OCI-LY3 (cell line): Measurements from ENCODE around the gene ALKBH5.

Experiments used
- H2AFZ ChIP-seq: fragments of 200-600, 300-600 bp; shearing (Covaris generic); 2 replicates; pipeline ENCODE4 v1.6.0; 2014; ENCODE audit warnings: antibody characterized with exemption, low read depth, low read length
- H3K27ac ChIP-seq: fragments of 200-600, 300-600 bp; sonication (generic); 2 replicates; pipeline ENCODE4 v1.5.1; 2014; ENCODE audit warnings: mild to moderate bottlenecking, low read length, moderate library complexity, mixed read lengths
- H3K27me3 ChIP-seq: fragments of 200-600, 300-600 bp; sonication (generic); 2 replicates; pipeline ENCODE4 v1.6.1; 2014; ENCODE audit warnings: low read depth, low read length, mixed read lengths
- H3K36me3 ChIP-seq: fragments of 200-600, 300-600 bp; sonication (generic); replicated peaks from 2 replicates; pipeline ENCODE3; 2014; ENCODE audit warnings: low read depth, low read length, mixed read lengths
- H3K4me1 ChIP-seq: fragments of 300-600, 200-600 bp; sonication (generic); 2 replicates; pipeline ENCODE4 v1.6.1; 2014; ENCODE audit warnings: low read length, mixed read lengths
- H3K4me2 ChIP-seq: fragments of 200-600, 300-600 bp; sonication (generic); 2 replicates; pipeline ENCODE4 v1.6.1; 2014; ENCODE audit warnings: low read length, mixed read lengths
- H3K4me3 ChIP-seq: fragments of 300-600, 200-600 bp; sonication (generic); 2 replicates; pipeline ENCODE4 v1.5.1; 2014; ENCODE audit warnings: antibody characterized with exemption, mild to moderate bottlenecking, low read length, moderate library complexity
- H3K79me2 ChIP-seq: fragments of 300-600, 200-600 bp; shearing (Covaris generic); 2 replicates; pipeline ENCODE4 v1.6.1; 2014; ENCODE audit warnings: mild to moderate bottlenecking, low read length, mixed read lengths
- H3K9ac ChIP-seq: fragments of 300-600, 200-600 bp; shearing (Covaris generic); 2 replicates; pipeline ENCODE4 v1.6.0; 2014; ENCODE audit warnings: mild to moderate bottlenecking, low read length, moderate library complexity
- H3K9me3 ChIP-seq: fragments of 200-600, 300-600 bp; shearing (Covaris generic); 2 replicates; pipeline ENCODE4 v1.6.1; 2014; ENCODE audit warnings: low read length, mixed read lengths; ENCODE audit not compliant: insufficient read depth
- H4K20me1 ChIP-seq: fragments of 200-600, 300-600 bp; sonication (generic); 2 replicates; pipeline ENCODE4 v1.6.1; 2016; ENCODE audit warnings: low read length, mixed read lengths; ENCODE audit not compliant: insufficient read depth
- EZH2phosphoT487 ChIP-seq: fragments of 200-600 bp; shearing (Covaris generic); IDR thresholded peaks from 2 replicates; pipeline ENCODE4 v1.6.1; 2018; ENCODE audit warnings: antibody characterized with exemption, mixed run types, low read depth
- TF ChIP-seq, protein P1 (sequence below): fragments of 200-600, 300-600 bp; sonication (generic); IDR thresholded peaks from 2 replicates; pipeline ENCODE4 v1.5.1; 2014; ENCODE audit warnings: antibody characterized with exemption, low read length, low read depth

ALKBH5 gene

DNA sequence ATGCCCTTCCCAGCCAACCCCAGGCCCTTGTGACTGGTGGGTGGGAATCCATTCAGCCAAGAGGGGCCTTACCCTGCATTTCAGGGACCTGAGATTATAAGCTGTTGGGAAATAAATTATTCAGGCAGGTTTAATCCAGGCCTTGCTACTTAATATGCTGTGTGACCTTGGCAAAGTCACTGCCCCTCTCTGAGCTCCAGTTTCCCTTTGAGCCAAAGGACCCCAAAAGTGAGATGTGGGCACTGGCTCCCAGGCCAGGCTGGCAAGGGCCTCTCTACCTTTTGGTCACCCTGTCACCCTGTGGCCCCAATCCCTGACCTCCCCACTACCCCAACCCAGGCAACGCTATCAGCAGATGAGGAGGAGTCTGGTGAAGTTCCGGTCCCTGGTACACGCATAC, 41.2 kb upstream of the ALKBH5 start:
- H3K27ac ChIP-seq, result no peak overlapping the region

DNA sequence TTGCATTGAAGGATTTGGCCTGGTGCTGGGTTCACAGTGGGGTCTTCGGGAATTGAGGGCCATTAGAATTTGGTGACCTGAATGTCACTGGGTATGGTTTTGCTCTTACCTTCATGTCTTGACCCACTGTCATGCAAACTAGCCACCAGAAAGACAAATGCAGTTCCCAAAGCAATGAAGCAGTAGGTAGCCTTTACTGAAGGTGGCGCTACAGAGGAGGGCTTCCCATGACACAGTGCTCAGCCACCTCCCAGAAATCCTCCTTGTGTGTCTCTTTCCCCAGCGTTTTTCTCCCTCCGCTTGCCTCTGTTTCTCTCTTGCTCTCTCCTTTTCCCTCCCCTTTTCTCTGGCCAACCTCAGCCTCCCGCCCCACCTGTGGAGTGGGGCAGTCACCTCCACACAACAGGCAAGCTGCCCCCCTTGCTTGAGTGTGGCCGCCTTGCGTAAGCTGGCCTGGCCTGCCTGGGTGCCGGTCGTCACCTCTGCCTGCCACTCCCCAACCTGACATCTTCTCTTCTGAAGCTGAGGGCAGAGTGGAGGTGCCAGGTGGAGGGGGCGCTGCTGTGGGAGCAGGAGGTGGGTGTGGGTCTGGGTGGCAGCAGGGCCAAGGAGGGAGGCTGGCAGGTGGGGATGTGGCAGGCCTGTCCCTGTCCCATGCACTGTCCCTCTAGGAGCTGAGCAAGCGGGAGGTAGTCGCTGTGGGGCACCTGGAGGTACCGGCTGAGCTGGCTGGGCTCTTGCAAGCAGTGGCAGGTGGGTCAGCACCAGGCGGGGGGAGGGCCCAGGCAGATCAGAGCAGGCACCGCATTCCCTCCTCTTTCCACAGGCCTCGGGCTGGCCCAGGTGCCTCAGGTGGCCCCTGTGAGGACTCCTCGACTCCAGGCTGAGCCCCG, 40.3 kb upstream of the ALKBH5 start:
- Histone ChIP-seq H3K36me3 (no peaks in the 10 kb centered on the region), H3K9ac (no peak overlapping the region), H3K27me3 (no peaks in the 10 kb centered on the region), H2AFZ (no peak overlapping the region), H3K27ac (no peak overlapping the region), H3K4me1 (no peaks in the 10 kb centered on the region), H4K20me1 (no peaks in the 10 kb centered on the region), H3K79me2 (no peaks in the 10 kb centered on the region), H3K9me3 (no peaks in the 10 kb centered on the region), H3K4me3 (no peak overlapping the region), H3K4me2 (no peak overlapping the region)
- TF ChIP-seq, protein P1, sequence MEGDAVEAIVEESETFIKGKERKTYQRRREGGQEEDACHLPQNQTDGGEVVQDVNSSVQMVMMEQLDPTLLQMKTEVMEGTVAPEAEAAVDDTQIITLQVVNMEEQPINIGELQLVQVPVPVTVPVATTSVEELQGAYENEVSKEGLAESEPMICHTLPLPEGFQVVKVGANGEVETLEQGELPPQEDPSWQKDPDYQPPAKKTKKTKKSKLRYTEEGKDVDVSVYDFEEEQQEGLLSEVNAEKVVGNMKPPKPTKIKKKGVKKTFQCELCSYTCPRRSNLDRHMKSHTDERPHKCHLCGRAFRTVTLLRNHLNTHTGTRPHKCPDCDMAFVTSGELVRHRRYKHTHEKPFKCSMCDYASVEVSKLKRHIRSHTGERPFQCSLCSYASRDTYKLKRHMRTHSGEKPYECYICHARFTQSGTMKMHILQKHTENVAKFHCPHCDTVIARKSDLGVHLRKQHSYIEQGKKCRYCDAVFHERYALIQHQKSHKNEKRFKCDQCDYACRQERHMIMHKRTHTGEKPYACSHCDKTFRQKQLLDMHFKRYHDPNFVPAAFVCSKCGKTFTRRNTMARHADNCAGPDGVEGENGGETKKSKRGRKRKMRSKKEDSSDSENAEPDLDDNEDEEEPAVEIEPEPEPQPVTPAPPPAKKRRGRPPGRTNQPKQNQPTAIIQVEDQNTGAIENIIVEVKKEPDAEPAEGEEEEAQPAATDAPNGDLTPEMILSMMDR, result no peak
- no peak for TF ChIP-seq EZH2phosphoT487

More for the DNA sequence above, 41.2 kb upstream of the ALKBH5 start:
- H3K4me1 ChIP-seq, result no peaks in the 10 kb centered on the region
- H3K27me3 ChIP-seq, result no peaks in the 10 kb centered on the region
- no peaks in the 10 kb centered on the region for H3K79me2 ChIP-seq
- H4K20me1 ChIP-seq, result no peaks in the 10 kb centered on the region
- no peaks in the 10 kb centered on the region for H3K9me3 ChIP-seq
- no peak overlapping the region for H3K4me3 ChIP-seq
- no peak overlapping the region for H3K9ac ChIP-seq
- TF ChIP-seq, protein P1, result no peak
- TF ChIP-seq EZH2phosphoT487, result no peak
- no peak overlapping the region for H2AFZ ChIP-seq
- H3K4me2 ChIP-seq, result no peak overlapping the region
- H3K36me3 ChIP-seq, result no peaks in the 10 kb centered on the region

DNA sequence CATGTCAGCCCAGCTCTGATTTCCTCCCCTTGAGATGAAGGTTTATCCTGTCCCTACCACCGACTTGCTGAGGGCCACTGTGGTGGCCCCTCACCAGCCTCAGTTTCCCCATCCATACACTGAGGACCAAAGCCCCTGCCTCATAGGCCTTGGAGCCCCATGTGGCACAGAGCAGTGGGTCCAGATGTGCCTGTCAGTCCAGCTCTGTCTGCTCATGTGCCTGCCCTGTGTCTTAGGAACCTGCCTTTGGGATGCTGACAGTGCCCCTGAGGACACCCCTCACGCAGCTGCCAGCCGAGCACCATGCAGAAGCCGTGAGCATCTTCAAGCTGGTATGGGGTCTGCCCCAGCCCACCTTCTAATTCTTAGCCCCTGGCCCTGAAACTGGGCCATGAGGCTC, 39.4 kb upstream of the ALKBH5 start:
- no peak overlapping the region for H2AFZ ChIP-seq
- no peaks in the 10 kb centered on the region for H4K20me1 ChIP-seq
- H3K9ac ChIP-seq, result no peak overlapping the region
- H3K27me3 ChIP-seq, result no peaks in the 10 kb centered on the region
- H3K27ac ChIP-seq, result no peak overlapping the region
- no peaks in the 10 kb centered on the region for H3K4me1 ChIP-seq
- H3K79me2 ChIP-seq, result no peaks in the 10 kb centered on the region
- H3K36me3 ChIP-seq, result no peaks in the 10 kb centered on the region
- no peak overlapping the region for H3K4me2 ChIP-seq
- TF ChIP-seq EZH2phosphoT487, result no peak
- TF ChIP-seq, protein P1, result no peak
- H3K4me3 ChIP-seq, result no peak overlapping the region
- no peaks in the 10 kb centered on the region for H3K9me3 ChIP-seq

DNA sequence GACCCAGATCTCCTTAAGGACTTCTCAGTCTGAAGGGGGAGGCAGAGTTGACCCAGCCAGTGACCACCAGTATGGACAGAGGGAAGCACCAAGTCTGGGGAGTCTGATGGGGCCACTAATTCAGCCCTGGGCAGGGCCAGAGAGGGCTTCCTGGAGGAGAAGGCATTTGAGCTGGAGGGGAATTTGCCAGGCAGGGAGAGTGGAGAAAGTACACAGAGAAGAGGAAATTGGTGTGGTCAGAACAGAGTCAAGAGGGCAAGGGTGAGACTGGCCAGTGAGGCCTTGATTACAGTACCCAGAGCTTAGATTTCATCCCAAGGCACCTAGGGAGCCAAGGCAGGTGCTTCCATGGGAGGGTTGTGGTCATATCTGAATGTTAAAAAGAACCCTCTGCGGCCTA, 38.8 kb upstream of the ALKBH5 start:
- H3K79me2 ChIP-seq, result no peaks in the 10 kb centered on the region
- no peaks in the 10 kb centered on the region for H3K9me3 ChIP-seq
- H3K9ac ChIP-seq, result no peak overlapping the region
- TF ChIP-seq EZH2phosphoT487, result no peak
- TF ChIP-seq, protein P1, result no peak
- H3K4me2 ChIP-seq, result no peak overlapping the region
- no peaks in the 10 kb centered on the region for H4K20me1 ChIP-seq
- H2AFZ ChIP-seq, result no peak overlapping the region
- no peaks in the 10 kb centered on the region for H3K27me3 ChIP-seq
- no peak overlapping the region for H3K27ac ChIP-seq
- H3K4me3 ChIP-seq, result no peak overlapping the region
- no peaks in the 10 kb centered on the region for H3K4me1 ChIP-seq
- H3K36me3 ChIP-seq, result no peaks in the 10 kb centered on the region
